ENCODE measurements around the gene PLA2G2C. TPM values are rescaled to one million over a fixed set of nuclear protein-coding genes. Genes with fewer than 3 reads are reported as not detected.

Gene PLA2G2C
- polyA plus RNA-seq, 3 donors = 0.15 TPM; not detected in 2

DNA sequence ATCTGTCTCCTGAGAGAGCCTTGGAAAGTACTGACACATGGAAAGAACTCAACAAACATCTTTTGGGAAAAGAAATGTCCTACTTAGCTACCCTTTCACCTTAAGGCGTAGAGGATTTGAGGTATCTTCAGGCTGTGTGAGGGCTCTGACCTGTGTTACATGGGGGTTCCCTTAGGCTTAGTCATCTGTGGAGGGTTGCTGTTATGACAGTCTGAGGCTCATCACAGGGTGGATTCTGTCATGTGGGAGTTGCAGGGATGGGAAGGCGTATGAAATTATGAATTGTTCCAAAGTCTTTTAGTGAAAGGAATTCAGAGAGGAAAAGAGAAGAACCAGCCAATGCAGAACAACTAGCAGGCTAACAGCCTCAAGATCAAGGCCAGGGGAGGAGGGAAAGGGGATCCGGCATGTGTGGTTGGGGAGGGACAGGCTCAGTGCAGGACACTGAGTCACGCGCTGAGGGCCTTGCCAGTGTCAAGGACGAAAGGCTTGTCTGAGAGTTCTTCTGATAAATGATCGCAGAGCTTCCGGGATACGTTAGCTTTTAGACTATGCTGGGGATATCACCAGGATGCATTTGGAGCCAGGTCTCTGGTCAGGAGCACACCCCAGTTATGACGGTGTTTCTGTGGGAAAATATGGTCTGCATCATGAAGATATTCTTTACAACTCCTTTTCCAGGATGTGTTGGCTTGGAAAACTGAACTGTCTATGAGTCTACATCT, 24.6 kb upstream of the PLA2G2C start:
- DNase-seq (ENCODE audit: low read depth in 3 of 3, low spot score in 2 of 3) = no peak

DNA sequence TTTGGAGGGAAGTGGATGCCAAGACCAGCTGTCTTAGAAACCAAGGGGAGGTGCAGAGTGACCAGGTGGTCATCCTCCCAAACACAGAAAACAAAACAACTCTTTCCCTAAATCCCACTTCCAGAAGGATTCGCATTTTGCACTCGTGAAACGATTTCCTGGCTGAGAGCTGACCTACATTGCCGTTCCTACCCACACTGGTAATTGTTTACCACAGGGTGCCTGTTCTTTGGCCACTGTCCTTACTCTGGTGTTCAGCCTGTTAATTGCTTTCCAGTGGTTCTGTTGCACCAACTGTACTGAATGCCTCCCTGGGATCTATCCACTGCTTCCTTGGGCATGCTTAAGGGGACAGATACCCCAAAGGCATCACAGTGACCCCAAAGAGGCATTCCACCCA, 23.2 kb upstream of the PLA2G2C start:
- no peak for DNase-seq (ENCODE audit: low read depth in 3 of 3, low spot score in 2 of 3)

DNA sequence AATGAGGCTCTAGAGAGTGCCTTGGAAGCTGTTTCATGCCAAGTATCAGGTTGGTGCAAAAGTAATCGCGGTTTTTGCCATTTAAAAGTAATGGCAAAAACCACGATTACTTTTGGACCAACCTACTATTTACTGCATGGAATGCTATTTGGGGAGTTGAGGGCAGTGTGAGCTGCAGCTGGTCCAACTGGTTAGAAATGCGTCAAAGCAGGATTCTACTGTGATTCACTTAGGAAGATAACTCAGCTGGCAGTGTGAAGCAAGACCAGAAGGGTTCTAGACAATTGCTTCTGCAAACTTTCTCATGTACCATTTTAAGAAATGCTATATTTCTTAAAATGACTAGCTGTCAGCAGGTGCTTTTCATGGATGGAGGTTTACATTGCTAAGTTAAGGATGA, 21.2 kb upstream of the PLA2G2C start:
- no peak for DNase-seq (ENCODE audit: low read depth in 3 of 3, low spot score in 2 of 3)

DNA sequence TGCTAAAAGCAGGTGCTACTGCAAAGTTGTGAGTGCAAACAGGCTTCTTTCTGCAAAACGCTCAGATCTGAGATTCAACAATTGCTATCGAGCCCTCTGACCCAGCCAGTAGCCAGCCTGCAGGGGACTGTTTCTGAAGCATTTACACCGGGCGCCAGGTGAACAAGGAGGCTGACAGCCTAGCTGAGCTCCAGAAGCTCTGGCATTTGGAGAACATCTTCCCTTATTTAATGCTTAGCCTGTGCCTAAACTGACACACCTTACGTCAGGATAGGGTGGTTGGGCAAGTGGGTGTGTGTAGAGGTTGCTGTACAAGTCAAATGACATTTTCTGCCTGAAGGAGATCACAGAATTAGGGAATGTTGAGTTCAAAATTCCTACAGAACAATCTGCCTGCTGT, 15.8 kb upstream of the PLA2G2C start:
- DNase-seq (ENCODE audit: low read depth in 3 of 3, low spot score in 2 of 3) = no peak

DNA sequence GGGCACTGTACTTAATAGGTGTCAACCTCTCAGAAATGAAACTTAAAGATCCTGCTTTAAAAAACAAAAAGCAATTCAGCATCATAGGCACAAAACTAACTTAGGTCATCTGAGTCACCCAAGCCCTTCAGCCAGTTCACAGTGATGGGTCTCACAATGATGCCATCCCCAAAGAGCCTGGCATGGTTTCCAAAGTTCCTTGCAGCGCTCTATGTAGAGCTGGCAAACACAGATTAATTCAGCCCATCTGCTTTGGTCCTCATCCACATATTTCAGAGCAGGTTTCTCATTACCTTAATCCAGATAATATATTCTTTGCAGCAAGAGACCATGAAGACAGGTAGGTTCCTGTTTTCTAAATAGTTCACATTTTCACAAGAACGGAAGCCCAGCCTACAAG, 14.6 kb upstream of the PLA2G2C start:
- no peak for DNase-seq (ENCODE audit: low read depth in 3 of 3, low spot score in 2 of 3)

DNA sequence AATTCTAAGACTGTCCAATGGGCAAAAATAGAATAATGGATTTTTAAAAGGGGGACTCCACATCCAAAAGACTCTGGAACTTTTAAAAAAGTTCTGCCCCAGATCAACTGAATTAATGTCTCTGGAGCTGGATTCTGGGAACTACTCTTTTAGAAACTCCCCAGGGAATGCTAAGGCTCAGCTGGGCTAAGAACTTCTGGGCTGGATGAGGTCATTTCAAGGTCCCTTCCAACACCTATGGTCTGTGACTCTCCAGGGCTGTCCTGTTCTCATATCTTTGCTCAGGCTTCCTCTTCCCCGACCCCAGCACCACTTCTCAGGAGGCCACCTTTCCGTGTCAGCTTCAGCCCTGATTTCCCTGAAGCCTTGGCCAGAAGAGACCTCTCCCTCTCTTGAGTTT, 13.5 kb upstream of the PLA2G2C start:
- no peak for DNase-seq (ENCODE audit: low read depth in 3 of 3, low spot score in 2 of 3)

DNA sequence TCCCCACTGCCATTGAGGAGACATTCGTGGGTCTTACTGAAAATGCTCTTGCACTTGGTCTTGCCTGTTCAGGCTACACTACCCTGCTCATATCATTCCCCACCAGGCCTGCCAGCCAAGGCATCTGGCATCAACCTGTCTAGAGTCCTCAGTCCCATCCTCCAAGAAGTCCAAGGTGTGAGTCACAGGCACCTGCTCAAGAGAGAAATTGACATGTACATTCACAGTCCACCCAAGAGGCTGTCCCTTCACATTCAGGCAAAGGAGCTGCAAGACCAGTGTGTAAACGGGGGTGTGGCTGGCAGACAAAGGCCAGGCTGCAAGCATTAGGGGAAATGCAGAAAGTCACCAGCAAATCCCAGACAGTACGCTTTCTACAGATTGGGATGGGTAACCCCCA, 13.1 kb upstream of the PLA2G2C start:
- no peak for DNase-seq (ENCODE audit: low read depth in 3 of 3, low spot score in 2 of 3)

DNA sequence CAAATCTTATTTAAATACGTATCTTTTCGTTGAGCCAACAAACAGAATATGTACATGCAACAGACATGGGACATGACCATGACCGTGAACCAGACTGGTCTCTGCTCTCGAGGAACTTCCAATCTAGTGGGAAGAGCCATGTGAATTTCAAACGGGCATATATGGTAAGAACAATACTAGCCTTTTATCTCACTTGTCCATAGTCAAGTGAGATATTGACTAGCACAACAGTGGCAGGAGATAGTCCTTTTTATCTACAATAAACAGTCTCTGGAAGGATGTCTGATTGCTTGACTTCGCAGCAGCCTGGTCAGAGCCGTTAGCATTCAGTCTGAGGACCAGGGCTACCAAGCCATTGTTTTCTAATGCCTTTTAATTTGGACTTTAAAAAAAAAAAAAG, 12.6 kb upstream of the PLA2G2C start:
- DNase-seq (ENCODE audit: low read depth in 3 of 3, low spot score in 2 of 3) = no peak

DNA sequence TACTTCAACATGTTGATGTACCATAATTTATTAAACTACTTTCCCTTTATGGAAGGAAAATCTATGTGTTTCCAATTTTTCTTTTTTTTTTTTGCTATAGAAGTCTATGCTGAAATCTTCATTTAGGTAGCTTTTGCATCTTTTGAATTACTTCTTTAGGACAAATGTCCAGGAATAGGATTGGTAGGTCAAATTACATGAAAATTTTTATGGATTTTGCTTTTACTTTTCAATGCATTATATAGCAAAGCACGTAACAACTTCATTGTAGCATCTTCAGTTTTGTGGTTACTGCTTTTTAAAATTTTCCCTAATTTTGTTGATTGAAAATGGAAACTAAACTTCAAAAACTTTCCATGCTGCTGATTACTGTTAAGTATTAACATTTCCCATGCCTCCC, 12.0 kb upstream of the PLA2G2C start:
- DNase-seq (ENCODE audit: low read depth in 3 of 3, low spot score in 2 of 3) = no peak

DNA sequence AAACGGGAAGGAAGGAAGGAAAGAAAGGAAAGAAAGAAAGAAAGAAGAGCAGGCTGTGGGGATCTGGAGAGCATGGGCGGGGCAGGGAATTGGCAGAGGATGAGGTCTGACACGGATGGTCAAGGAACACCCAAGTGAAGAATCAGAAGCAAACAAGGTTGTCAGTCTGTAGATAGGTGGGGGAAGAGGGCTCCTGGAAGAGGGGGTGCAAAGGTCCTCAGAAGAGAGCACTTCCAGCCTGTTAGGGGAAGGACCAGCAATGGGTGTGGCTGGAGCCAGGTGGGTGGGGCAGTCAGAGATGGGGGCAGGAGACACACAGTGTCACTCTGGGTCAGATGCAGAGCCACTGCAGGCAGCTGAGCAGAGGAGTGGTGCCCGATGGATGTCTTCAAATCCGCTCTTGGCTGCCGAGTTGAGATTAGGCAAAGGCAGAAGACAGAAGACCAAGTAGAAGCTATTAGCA, 11.0 kb upstream of the PLA2G2C start:
- no peak for DNase-seq (ENCODE audit: low read depth in 3 of 3, low spot score in 2 of 3)

DNA sequence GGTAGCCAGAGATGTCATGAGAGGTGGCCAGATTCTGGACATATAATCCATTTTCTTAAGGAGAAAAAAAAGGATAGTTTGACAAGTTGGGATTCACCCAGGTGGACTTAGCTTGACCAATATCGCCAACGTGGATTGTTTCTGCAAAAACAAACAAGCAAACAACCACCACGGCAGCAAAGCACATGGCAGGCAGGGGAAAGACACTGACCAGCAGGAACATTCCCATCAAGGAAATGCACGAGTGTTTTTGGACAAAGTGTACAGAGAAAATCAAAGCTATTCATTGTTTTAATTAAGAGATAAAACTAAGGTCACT, 9.1 kb upstream of the PLA2G2C start:
- DNase-seq (ENCODE audit: low read depth in 3 of 3, low spot score in 2 of 3) = no peak

DNA sequence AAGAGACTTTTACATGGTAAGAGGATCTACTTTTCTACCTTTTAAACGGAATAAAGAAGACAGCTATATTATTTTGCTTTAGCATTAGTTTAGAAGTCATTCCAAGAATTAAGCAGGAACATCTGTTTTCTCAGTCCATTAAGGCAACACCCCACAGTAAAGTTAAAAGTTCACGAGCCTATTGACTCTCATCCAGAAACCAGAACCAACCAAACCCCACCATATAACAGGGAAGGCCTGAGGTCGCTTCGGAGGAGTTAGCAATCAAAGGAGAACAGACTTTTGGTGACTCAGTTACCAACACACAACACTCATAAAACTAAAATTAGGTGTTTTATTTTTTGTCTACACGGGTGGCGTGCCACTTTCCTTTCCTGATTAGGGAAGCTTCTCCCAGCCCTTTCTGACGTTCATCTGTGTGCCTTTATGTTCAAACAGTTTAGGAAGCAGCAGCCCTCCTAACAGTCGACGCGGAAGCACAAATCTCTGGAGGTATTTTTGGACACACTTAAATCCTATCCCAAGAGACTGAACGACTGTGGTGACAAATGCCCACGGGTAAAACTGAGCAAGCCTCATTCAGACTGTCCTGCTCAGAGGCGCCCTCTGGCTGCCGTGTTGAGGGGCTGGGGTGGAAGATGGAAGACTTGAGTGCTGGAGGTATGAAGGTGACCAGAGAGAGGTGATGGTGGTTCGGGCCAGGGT, 8.6 kb upstream of the PLA2G2C start:
- no peak for DNase-seq (ENCODE audit: low read depth in 3 of 3, low spot score in 2 of 3)

DNA sequence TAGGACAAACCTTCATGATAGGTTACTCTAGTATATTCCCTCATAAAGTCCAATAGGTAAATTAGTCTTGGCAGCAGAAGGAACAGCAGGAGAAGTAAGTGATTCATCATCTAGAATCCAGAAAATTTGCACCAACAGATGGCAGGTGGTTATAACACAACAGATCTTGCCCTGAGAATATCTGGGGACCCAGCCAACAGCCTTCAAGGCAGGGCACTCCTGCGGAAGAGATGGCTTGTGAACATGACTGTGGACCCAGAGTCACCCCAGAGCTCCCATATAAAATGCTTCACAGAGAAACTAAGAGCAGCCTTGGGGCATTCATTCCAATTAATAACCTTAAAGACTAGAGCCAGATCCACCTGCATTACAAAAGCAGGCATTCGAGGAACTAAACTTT, 7.9 kb upstream of the PLA2G2C start:
- no peak for DNase-seq (ENCODE audit: low read depth in 3 of 3, low spot score in 2 of 3)

DNA sequence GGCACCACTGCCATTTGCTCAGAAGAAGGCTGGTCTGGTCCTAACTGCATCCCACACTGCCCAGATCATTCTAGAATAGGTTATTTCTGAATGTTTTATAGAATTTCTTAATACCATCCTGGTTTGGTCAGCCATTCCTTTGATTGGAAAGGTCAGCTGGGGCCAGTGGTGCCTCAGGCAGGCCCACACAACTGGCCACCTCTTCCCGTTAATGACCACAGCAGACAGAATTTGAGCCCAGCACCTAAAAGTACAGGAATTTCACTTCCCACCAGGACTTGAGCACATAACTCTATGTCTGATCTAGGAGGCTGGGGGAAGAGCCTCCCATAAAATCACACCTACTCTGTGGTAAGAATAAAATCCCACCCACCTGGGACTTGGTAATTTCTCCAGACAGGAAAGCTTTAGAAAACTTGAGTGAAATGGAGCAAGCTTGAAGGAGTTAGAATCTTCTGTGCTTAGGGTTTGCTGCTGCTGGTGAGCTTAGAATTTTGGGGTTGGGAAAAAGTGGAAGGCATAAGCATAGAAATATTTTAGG, 6.6 kb upstream of the PLA2G2C start:
- no peak for DNase-seq (ENCODE audit: low read depth in 3 of 3, low spot score in 2 of 3)

DNA sequence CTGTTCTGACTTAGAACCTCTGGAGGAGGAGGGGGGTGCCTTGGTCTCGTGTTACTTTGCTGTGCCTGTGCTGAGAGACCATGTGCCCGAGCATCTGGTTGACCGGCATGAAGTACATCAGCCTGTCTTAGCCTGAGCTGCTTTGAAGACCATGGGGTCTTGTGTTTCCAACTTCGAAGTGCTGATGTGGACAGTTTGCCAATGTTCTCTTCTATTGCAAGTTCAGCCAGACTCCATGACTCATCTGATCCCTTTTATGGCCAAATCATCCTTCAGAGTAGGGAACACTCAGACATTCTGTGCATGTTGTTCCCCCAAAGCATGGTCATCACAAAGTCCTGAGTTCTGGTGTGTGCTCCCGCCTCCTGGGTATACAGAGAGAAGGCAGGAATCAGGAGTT, 6.0 kb upstream of the PLA2G2C start:
- no peak for DNase-seq (ENCODE audit: low read depth in 3 of 3, low spot score in 2 of 3)

DNA sequence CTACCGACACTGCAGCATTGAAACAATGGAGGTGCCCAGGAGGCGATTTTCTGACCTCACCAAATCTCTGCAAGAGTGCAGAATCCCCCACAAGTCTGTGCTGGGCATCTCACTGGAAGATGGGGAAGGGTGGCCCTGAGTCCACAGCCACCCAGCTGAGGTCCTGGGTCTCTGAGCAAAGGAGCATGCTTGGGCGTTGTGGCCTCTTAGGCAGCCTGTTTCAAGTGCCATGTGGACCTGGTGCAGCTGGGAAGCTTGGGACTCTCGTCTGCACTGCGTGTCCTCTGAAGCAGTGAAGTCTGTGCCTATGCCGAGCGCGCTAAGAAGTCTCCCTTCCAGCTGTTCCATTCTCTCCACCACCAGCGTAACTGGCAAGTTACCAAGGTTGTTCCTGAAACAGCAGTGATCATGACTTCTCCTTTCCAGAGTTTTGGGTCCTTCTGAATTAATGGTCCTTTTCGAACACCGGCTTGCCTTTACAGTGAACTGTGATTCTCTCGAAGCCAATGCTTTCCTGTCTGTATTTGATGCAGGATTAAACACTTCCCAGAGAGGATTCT, 5.0 kb upstream of the PLA2G2C start:
- DNase-seq (ENCODE audit: low read depth in 3 of 3, low spot score in 2 of 3) = no peak

DNA sequence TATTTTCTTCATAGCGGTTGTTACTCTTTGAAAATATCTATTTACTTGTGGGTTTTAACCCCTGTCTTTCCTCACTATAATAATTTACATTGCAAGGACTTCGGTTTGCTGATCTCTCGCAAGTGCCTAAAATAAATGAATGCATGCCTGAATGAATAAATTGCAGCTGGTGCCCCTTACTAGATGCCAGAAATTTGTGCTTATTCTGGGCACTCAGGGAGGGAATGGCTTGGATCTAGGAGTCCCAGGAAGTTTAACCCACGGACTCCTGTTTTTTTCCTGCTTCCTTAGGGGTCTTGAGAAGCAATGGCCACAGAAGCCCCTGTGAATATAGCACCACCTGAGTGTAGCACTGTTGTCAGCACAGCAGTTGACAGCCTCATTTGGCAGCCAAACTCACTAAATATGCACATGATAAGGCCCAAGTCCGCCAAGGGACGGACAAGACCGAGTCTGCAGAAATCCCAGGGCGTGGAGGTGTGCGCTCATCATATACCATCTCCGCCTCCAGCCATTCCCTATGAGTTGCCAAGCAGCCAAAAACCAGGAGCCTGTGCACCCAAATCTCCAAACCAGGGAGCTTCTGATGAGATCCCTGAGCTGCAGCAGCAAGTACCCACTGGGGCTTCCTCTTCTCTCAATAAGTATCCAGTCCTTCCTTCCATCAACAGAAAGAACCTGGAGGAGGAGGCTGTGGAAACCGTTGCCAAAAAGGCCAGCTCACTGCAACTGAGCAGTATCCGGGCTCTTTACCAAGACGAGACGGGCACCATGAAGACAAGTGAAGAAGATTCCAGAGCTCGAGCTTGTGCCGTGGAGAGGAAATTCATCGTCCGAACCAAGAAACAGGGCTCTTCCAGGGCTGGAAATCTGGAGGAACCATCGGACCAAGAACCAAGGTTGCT, 4.2 kb upstream of the PLA2G2C start:
- no peak for DNase-seq (ENCODE audit: low read depth in 3 of 3, low spot score in 2 of 3)

DNA sequence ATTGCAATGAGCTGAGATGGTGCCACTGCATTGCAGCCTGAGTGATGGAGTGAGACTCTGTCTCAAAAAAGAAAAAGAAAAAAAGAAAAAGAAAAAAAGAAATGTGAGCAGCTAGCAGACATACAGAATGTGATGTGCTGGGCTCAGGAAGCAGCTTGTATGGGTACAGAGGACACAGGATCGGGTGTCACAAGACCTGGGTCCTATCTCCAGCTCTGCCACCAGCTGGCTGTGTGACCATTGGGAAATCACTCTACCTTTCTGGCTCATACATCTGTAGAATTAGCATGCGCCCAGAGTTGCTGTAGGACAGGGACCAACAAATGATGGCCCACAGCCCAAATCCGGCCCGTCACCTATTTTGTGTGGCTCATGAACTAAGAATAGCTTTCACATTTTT, 3.3 kb upstream of the PLA2G2C start:
- no peak for DNase-seq (ENCODE audit: low read depth in 3 of 3, low spot score in 2 of 3)

DNA sequence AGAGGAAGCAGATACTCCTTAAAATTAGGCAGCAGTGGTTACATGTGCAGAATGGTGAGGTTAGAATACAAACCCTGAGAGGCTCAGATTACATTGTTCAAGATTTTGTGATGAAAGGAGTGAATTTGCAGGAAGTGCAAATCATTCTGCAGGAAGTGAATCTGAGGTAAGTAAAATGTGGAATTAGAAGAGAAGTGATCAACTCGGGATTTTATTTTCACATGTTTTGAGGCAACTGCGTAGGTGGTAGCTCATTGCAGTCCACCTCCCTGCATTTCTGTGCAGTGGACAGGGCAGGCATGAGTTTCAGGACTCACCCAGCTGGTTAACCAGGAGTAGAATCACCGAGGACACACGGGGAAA, 2.1 kb upstream of the PLA2G2C start:
- no peak for DNase-seq (ENCODE audit: low read depth in 3 of 3, low spot score in 2 of 3)

DNA sequence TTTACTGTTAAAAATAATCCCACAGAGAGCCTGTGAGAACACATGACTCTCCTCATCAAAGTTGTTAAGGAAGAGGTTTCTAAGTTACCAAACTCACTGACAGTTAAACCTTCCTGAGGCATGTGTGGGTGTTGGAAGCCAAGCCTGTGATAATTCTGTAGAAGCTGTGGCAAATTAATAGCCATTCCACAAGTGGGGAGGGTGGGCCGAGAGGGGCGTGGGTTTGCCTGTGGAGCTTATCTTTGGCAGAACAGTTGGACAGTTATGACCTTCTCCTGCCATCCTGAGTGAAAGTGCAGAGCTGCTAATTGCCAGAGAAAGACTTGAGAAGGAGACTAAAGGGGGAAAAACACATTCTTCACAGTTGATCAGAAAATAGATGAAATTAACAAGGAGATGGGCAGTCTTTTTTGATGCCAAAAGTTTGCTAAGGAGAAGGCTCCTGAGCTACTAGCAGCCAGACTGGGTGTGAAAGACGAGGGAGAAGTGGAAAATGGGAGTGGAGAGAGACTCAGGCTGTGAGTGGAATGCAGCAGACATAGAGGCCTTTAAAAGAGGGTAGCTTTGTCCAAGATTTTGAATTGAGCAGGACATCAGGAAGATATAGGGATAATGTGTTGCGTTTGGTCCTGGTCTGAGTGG, 1.6 kb upstream of the PLA2G2C start:
- DNase-seq (ENCODE audit: low read depth in 3 of 3, low spot score in 2 of 3) = no peak
